IPS-18c (cell line): Measurements from ENCODE around the gene LIN9.

ENCODE experiments used
- H3K4me3 ChIP-seq: 2 replicates; pipeline ENCODE4 v1.7.0; 2013; ENCODE audit warnings: low read depth, mild to moderate bottlenecking, low read length, moderate library complexity; ENCODE audit not compliant: insufficient read depth
- H3K9me3 ChIP-seq: one replicate; pipeline ENCODE4 v1.6.1; 2013; ENCODE audit warnings: mild to moderate bottlenecking, low read length, moderate library complexity; ENCODE audit not compliant: control insufficient read depth, insufficient read depth

The LIN9 gene

DNA sequence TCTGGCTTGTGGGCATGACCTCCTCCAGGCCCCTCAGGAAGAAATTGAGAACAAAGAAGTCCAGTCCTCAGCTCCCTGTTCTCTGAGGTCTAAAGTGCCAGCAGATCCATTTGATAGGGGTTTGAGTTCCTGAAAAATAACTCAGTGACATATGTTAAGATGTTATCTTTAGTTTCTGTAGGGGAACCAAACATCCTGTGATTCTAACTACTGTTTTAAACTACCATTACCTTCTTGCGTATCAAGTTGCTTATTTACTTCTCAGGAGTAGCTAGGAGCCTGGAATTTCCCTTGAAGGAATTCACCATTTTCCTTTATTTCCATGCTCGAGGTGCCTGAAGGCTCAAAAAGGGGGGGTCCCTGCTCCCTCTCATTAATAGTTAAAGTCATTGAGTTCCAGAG, 18.8 kb upstream of the LIN9 start:
- Histone ChIP-seq H3K4me3 (no peak overlapping the region), H3K9me3 (no peaks in the 10 kb centered on the region)

DNA sequence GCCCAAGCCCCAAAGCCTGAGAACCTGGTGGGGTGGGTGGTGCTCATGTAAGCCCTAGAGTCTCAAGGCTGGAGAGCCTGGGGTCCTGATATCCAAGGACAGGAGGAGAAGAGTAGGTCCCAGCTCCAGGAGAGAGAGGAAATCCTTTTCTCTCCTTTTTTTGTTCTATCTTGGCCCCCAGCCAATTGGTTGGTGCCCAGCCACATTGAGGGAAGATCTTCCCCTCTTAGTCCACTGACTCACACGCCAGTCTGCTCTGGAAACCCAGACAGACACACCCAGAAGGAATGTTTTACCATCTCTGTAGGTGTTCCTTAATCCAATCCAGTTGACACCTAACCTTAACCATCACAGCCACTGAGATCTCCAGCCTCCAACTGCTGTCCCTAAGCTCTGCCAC, 16.2 kb upstream of the LIN9 start:
- peaks cover 2% of the 10 kb centered on the region for H3K9me3 ChIP-seq

DNA sequence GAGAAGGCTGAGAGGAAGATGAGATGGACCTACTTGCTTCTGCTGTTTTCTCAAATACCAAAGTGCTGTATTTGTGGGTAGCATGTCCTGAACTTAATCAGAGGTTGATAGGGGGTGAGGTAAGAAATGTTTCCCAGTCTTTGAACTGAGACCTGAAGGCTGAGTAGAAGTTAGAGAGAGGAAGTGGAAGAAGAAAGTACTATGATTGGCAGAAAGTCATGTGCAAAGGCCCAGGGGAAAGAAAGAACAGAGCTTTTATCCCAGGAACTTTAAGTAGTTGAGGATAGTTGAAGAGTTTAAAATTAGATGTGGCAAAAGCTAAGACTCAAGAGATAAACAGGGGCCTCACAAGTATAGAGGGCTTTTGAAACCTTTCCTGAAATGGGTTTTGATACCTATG, 15.5 kb upstream of the LIN9 start:
- Histone ChIP-seq H3K9me3 (peaks cover 2% of the 10 kb centered on the region), H3K4me3 (no peak overlapping the region)

More for the DNA sequence above, 16.2 kb upstream of the LIN9 start:
- H3K4me3 ChIP-seq = no peak overlapping the region

DNA sequence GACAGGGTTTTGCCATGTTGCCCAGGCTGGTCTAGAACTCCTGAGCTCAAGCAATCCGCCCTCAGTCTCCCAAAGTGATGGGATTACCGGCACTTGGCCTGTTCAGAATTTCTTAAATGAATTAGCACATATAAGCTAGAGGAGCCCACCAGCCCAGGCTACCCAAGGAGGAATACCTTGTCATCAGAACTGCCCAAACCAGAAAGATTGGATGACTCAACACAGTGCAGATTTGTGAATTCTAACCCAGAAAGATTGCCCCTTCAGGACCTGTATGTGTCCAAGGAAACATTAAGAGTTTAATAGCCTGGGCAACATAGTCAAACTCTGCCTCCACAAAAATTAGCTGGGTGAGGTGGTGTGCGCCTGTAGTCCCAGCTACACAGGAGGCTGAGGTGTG, 14.0 kb upstream of the LIN9 start:
- no peak overlapping the region for H3K4me3 ChIP-seq

DNA sequence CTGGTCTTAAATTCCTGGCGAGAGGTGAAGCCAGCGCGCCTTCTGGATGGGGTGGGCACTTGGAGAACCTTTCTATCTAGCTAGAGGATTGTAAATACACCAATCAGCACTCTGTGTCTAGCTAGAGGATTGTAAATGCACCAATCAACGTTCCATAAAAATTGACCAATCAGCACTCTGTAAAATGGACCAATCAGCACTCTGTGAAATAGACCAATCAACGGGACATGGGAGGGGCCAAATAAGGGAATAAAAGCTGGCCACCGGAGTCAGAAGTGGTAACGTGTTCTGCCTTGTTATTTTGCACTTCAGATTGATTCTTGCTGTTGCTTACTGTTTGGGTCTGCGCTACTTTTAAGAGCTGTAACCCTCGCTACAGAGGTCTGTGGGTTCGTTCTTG, 12.0 kb upstream of the LIN9 start:
- Histone ChIP-seq H3K9me3 (peaks cover 2% of the 10 kb centered on the region), H3K4me3 (no peak overlapping the region)

More for the DNA sequence above, 14.0 kb upstream of the LIN9 start:
- H3K9me3 ChIP-seq = peaks cover 2% of the 10 kb centered on the region

DNA sequence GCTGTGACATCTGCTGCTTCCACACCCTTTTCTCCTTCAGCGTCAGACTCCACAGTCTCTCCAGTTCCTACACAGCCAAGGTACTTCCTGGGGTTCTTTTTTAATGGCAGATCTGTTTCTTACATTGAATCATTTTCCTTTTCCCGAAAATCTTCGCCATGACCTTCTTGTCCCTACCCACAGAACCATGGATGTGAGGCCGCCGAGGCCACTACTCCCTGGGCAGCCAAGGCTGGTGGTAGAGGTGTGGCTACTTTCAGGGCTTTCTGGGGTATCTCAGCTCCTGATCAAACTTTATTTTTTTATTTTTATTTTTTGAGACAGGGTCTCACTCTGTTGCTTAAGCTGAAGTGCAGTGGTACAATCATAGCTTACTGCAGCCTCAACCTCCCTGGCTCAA, 9.5 kb upstream of the LIN9 start:
- peaks cover 2% of the 10 kb centered on the region for H3K9me3 ChIP-seq
- H3K4me3 ChIP-seq = no peak overlapping the region

DNA sequence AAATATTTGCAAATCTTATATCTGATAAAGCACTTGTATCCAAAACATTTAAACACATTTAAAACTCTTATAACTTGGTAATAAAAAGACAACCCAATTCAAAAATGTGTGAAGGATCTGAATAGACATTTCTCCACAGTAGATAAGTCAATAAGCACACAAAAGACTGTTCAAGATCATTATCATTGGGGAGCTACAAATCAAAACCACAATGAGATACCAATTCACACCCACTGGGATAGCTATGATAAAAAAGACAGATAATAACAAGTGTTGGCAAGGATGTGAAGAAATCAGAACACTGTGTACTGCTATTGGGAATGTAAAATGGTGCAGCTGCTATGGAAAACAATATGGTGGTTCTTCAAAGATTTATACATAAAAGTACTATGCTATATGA, 5.1 kb upstream of the LIN9 start:
- Histone ChIP-seq H3K4me3 (no peak overlapping the region), H3K9me3 (no peaks in the 10 kb centered on the region)

DNA sequence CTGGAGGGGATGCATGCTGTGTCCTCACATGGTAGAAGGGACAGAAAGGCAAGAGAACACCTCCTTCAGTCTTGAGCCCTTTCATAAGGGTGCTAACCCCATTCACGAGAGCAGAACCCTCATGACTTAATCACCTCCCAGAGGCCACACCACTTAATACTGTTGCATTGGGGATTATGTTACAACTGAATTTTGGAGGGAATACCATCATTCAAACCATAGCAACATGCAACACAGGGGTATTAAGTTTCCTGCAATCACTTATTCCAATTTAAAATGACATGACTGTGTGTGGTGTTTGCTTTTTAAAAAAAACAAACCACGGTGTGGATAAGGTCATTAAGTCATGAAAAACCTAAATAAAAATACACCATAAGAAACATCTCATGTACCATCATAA, 3.1 kb upstream of the LIN9 start:
- Histone ChIP-seq H3K4me3 (no peak overlapping the region), H3K9me3 (no peaks in the 10 kb centered on the region)

DNA sequence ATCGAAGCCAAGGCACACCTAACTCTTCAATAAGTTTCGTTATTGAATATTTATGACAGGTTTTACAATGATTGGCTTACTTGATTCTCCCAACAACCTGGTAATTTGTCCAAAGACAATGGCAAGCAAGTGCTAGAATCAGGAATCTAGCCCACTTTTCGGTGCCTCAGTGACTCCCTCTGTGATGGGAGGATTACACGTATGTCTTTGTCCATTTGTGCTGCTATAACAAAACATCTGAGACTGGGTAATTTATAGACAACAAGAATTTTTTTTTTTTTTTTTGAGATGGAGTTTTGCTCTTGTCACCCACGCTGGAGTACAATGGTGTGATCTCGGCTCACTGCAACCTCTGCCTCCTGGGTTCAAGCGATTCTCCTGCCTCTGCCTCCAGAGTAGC, 2.4 kb upstream of the LIN9 start:
- no peaks in the 10 kb centered on the region for H3K9me3 ChIP-seq
- H3K4me3 ChIP-seq = no peak overlapping the region

DNA sequence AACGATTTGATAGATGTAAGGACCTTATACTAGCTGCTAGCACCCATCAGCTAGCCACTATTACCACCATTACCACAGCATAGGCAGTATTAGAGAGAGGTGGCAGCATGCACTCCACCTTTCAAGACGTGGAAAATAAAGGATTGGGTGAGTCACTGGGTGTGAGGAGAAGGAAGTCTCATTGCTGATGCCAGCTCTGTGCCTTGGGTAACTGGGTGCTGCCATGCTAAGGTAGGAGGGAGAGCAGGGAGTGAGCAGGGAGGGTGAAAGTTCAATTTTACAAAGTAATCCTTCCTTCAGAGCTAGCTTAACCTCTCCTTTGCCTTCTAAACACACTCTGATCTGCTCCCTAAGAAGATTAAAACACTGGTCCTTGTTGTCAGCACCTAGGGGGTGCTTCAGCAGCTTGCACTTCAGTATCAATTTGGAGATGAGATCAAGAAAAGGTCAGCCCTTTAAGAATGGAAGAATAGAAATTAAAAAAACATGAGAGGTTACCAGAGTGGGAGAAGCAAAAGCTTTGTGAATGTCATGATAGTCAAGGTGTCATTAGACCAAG, 1.8 kb upstream of the LIN9 start:
- H3K9me3 ChIP-seq = no peaks in the 10 kb centered on the region

DNA sequence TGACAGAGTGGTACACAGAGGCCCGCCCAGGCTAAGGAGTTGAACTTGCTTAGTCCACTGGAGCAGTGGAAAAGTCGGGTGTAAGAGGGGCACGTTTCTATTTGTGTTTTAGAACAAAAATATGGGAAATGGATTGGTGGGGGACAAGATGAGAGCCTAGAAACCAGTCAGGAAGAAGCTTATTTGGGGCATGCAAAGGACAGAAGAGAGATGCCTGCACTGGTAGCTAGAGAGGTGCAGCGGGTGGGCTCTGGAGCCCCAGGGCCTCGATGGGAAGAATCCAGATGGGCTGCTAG, 1.2 kb upstream of the LIN9 start:
- H3K4me3 ChIP-seq = 0 out of 2 replicates have a peak overlapping the region, but pooled peaks have one; percentile 99

More for the DNA sequence above, 1.8 kb upstream of the LIN9 start:
- H3K4me3 ChIP-seq = no peak overlapping the region

DNA sequence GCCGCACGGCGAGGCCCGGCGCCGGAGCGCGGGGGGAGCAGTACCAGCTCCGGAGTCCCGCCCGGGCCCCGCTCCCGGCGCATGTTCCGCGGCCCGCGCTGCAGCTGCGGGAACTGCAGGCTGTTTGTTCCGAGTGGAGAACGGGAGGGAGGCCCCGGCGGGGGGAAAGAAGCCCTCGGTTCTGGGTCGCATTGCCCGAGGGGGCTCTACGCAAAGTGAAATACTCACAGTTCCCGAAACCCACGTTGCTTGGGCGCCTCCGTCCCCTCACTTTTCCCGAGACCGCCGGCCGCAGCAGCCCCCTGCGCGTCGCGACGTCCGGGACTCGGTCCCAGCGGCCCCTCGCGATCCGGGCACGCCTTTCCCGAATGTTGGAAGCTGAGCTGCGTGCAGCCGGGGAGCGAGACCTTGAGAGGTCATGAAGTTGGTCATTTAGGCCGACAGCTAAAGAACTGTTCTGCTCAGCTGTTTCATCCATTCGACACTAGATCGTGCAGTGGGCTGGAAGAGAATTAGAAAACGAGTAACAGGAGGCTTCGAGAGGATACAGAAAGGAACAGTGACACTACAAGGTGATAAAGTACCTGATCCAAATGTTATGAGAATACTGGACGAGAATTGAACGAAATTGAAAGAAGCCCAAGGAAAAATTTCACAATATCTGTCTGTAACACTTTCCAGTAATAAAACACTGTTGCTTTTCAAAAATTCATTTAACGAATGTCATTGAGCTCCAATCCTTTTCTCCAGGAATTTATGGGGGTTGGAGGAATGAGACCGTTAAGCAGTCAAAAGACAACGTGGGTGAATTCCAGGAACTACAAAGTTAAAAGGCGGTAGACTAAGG, 657 bp upstream of the LIN9 start:
- peak overlapping the region; percentile 99 for H3K4me3 ChIP-seq
- H3K9me3 ChIP-seq = no peaks in the 10 kb centered on the region

More for the DNA sequence above, 1.2 kb upstream of the LIN9 start:
- H3K9me3 ChIP-seq = no peaks in the 10 kb centered on the region

DNA sequence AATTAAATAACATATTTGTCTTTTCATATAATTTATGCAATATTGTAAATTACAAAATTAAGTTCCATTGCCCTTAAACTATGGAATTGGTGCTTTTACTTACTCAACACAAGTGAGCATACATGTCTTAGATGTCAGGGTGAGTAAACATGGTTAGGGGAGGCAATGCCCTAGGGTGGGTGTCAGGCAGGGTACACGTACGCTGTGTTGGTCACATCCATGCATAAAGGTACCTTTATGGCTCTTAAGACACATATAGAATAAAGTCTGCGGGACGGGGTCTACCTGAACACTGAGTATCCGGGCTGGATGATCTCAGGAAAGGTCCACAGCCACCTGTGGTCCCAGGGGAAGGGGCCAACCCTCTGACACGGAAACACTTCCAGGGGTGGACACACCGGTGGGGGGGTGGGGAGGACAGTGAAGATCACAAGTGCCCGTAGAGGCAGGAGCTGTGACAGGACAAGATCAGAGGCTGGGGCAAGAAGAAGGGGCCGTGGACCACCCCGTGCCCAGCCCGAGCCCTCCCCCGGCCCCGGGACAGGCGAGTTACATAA, 720 bp downstream of the LIN9 start:
- Histone ChIP-seq H3K4me3 (peak overlapping the region; percentile 99), H3K9me3 (no peaks in the 10 kb centered on the region)

DNA sequence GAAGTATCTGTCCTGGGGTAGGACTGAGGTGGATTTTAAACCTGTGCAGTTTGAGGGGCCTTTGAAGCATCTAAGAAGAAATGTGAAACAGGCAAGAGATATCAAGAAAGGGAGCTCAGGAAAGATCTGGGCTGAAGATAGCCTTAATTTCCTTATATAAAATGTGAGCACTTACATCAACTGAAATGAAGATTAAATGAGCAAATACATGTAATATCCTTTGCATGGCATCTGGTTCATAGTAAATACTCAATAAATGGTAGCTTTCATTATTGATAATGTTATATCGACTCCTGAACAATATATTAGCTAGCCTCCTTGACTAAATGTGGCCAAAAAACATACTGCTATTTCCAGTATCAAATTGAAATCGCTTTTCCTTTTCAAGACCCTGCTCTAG, 2.5 kb downstream of the LIN9 start:
- no peak overlapping the region for H3K4me3 ChIP-seq
- H3K9me3 ChIP-seq = no peaks in the 10 kb centered on the region

DNA sequence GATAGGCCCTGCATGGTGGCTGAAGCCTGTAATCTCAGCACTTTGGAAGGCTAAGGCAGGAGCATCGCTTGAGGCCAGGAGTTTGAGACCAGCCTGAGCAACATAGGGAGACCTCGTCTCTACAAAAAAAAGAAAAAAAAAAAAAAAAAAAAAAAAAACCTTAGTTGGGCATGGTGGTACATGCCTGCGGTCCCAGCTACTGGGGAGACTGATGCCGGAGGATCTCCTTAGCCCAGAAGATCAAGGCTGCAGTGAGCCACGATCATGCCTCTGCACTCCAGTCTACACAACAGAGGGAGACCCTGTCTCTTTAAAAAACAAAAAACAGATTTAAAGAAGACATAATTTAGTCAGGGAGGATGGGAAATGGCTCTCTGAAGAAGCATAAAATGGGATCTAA, 3.8 kb downstream of the LIN9 start:
- no peaks in the 10 kb centered on the region for H3K9me3 ChIP-seq
- no peak overlapping the region for H3K4me3 ChIP-seq

DNA sequence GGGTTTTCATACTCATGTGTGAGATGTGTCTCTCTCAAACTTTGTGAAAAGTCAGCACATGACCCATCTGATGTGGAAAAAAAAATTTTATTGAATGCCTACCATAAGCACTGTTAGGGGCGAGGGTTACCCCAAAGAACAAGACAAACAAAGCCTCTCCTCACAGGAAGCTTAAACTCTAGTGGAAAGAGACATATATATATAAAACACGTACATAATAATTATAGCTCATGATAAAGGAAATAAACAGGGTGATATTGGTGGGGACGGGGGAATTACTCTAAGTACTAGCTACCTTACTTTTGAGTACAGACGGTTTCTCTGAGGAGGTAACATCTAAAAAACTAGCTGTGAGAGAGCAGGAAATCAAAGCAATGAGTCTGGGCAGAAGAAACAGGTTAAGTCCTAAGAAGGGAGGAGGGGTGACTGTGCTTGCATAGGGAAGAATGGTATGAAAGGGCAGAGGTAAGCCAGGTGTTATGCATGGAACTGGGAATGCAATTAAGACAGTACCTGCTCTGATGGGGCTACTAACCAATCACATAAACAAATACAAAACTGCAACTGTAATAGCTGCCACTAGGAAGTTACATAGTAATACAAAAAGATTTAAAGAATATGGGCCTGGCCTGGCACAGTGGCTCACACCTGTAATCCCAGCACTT, 4.5 kb downstream of the LIN9 start:
- H3K4me3 ChIP-seq = no peak overlapping the region

DNA sequence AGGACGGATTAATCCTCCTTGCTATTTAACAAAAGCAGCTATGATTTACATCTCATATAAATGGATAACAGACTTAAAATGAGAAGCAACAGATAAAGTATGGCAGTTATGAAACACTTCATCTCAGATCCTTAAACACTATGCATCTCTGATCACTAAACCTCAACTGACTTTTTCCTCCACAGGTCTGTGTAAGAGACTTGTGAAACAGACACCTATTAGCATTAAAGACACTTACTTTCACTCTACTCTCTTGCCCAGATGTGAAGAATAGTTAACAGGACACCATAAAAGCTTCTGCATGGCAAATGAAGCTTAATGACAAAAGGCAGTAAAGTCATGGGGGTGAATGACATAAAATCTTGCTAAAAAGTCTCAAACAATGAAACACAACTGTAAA, 6.2 kb downstream of the LIN9 start:
- Histone ChIP-seq H3K9me3 (no peaks in the 10 kb centered on the region), H3K4me3 (no peak overlapping the region)

More for the DNA sequence above, 4.5 kb downstream of the LIN9 start:
- H3K9me3 ChIP-seq = no peaks in the 10 kb centered on the region

DNA sequence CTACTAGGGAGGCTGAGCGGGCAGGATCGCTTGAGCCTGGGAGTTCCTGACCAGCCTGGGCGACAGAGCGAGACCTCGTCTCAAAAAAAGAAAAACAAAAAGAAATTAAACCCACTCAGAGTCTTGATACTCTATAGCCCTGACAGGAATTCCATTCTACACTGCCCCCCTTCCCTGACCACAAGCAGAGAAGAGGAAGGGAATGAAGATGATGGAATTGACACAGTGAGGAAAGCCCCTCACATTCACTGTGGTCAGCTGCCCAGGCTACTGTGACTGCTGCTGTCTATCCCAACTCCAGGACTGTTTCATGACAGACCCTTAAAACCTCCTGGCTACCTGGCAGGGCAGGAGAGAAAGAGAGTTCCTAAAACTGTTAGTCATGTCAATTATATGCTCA, 12.1 kb downstream of the LIN9 start:
- H3K4me3 ChIP-seq = no peak overlapping the region

More for the DNA sequence above, 12.1 kb downstream of the LIN9 start:
- no peaks in the 10 kb centered on the region for H3K9me3 ChIP-seq
